ENCODE data around the gene KBTBD13.

- TF ChIP-seq, protein P1, sequence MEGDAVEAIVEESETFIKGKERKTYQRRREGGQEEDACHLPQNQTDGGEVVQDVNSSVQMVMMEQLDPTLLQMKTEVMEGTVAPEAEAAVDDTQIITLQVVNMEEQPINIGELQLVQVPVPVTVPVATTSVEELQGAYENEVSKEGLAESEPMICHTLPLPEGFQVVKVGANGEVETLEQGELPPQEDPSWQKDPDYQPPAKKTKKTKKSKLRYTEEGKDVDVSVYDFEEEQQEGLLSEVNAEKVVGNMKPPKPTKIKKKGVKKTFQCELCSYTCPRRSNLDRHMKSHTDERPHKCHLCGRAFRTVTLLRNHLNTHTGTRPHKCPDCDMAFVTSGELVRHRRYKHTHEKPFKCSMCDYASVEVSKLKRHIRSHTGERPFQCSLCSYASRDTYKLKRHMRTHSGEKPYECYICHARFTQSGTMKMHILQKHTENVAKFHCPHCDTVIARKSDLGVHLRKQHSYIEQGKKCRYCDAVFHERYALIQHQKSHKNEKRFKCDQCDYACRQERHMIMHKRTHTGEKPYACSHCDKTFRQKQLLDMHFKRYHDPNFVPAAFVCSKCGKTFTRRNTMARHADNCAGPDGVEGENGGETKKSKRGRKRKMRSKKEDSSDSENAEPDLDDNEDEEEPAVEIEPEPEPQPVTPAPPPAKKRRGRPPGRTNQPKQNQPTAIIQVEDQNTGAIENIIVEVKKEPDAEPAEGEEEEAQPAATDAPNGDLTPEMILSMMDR (IDR thresholded peaks at IDR 0.05 in 8 of 11, conservative IDR thresholded peaks at IDR 0.05 in 3 of 11), result no peak
- TF ChIP-seq POLR2A (IDR thresholded peaks at IDR 0.05) (no peak), POLR2AphosphoS5 (IDR thresholded peaks at IDR 0.05) (no peak)
Measured at GRCh38 chr15:65062726-65063125, 13.8 kb upstream of the KBTBD13 start.

All from spleen (tissue), 7 donors.